ENCODE data around the gene SEL1L3.

The SEL1L3 gene

GRCh38 chr4:25815586-25815985 lies 47.2 kb downstream of the SEL1L3 start:
- no peak overlapping the region for H3K27ac ChIP-seq (ENCODE audit: low read depth, low read length)

GRCh38 chr4:25814301-25815136 lies 48.3 kb downstream of the SEL1L3 start:
- Histone ChIP-seq H3K27me3 (ENCODE audit: control insufficient read depth, insufficient read depth, low read length) (peaks cover 22% of the 10 kb centered on the region), H3K27ac (ENCODE audit: low read depth, low read length) (no peak overlapping the region), H3K4me1 (ENCODE audit: control insufficient read depth, insufficient read depth, low read length) (peaks cover 50% of the 10 kb centered on the region), H3K4me3 (ENCODE audit: low read depth, low read length) (no peak overlapping the region), H3K9me3 (ENCODE audit: control insufficient read depth, insufficient read depth, low read depth, low read length) (no peaks in the 10 kb centered on the region), H3K36me3 (ENCODE audit: control insufficient read depth, insufficient read depth, low read length) (peaks cover 25% of the 10 kb centered on the region), H3K9ac (ENCODE audit: low read length) (no peak overlapping the region)

More at GRCh38 chr4:25815586-25815985, 47.2 kb downstream of the SEL1L3 start:
- Histone ChIP-seq H3K27me3 (ENCODE audit: control insufficient read depth, insufficient read depth, low read length) (peaks cover 12% of the 10 kb centered on the region), H3K4me1 (ENCODE audit: control insufficient read depth, insufficient read depth, low read length) (peaks cover 40% of the 10 kb centered on the region), H3K36me3 (ENCODE audit: control insufficient read depth, insufficient read depth, low read length) (peaks cover 32% of the 10 kb centered on the region), H3K4me3 (ENCODE audit: low read depth, low read length) (no peak overlapping the region), H3K9ac (ENCODE audit: low read length) (no peak overlapping the region), H3K9me3 (ENCODE audit: control insufficient read depth, insufficient read depth, low read depth, low read length) (no peaks in the 10 kb centered on the region)

- peaks cover 15% of the 10 kb centered on the region for H3K36me3 ChIP-seq (ENCODE audit: control insufficient read depth, insufficient read depth, low read length)
- H3K4me1 ChIP-seq (ENCODE audit: control insufficient read depth, insufficient read depth, low read length): peaks cover 50% of the 10 kb centered on the region
- no peak overlapping the region for H3K4me3 ChIP-seq (ENCODE audit: low read depth, low read length)
- no peak overlapping the region for H3K9ac ChIP-seq (ENCODE audit: low read length)
- H3K27me3 ChIP-seq (ENCODE audit: control insufficient read depth, insufficient read depth, low read length): peaks cover 22% of the 10 kb centered on the region
- no peak overlapping the region for H3K27ac ChIP-seq (ENCODE audit: low read depth, low read length)
- H3K9me3 ChIP-seq (ENCODE audit: control insufficient read depth, insufficient read depth, low read depth, low read length): no peaks in the 10 kb centered on the region
Measured at GRCh38 chr4:25813448-25814106, 49.2 kb downstream of the SEL1L3 start.

- Histone ChIP-seq H3K27ac (ENCODE audit: low read depth, low read length) (no peak overlapping the region), H3K4me3 (ENCODE audit: low read depth, low read length) (no peak overlapping the region), H3K4me1 (ENCODE audit: control insufficient read depth, insufficient read depth, low read length) (peaks cover 63% of the 10 kb centered on the region), H3K9me3 (ENCODE audit: control insufficient read depth, insufficient read depth, low read depth, low read length) (no peaks in the 10 kb centered on the region), H3K36me3 (ENCODE audit: control insufficient read depth, insufficient read depth, low read length) (peaks cover 4% of the 10 kb centered on the region; the same call in 1 of the 2 replicates), H3K9ac (ENCODE audit: low read length) (no peak overlapping the region), H3K27me3 (ENCODE audit: control insufficient read depth, insufficient read depth, low read length) (peaks cover 22% of the 10 kb centered on the region)
Measured at GRCh38 chr4:25811841-25812240, 50.9 kb downstream of the SEL1L3 start.

- no peaks in the 10 kb centered on the region for H3K9me3 ChIP-seq (ENCODE audit: control insufficient read depth, insufficient read depth, low read depth, low read length)
- H3K27ac ChIP-seq (ENCODE audit: low read depth, low read length): no peak overlapping the region; the same call in 1 of the 2 replicates
- peak overlapping the region; percentile 14 for H3K4me3 ChIP-seq (ENCODE audit: low read depth, low read length)
- H3K36me3 ChIP-seq (ENCODE audit: control insufficient read depth, insufficient read depth, low read length): no peaks in the 10 kb centered on the region
- peaks cover 22% of the 10 kb centered on the region for H3K27me3 ChIP-seq (ENCODE audit: control insufficient read depth, insufficient read depth, low read length)
- peaks cover 68% of the 10 kb centered on the region for H3K4me1 ChIP-seq (ENCODE audit: control insufficient read depth, insufficient read depth, low read length)
- peak overlapping the region; percentile 18 for H3K9ac ChIP-seq (ENCODE audit: low read length)
Measured at GRCh38 chr4:25811374-25811690, 51.5 kb downstream of the SEL1L3 start.

- Histone ChIP-seq H3K4me3 (ENCODE audit: low read depth, low read length) (peak overlapping the region; percentile 14), H3K27me3 (ENCODE audit: control insufficient read depth, insufficient read depth, low read length) (peaks cover 22% of the 10 kb centered on the region), H3K36me3 (ENCODE audit: control insufficient read depth, insufficient read depth, low read length) (no peaks in the 10 kb centered on the region), H3K9me3 (ENCODE audit: control insufficient read depth, insufficient read depth, low read depth, low read length) (no peaks in the 10 kb centered on the region), H3K9ac (ENCODE audit: low read length) (peak overlapping the region; percentile 18), H3K27ac (ENCODE audit: low read depth, low read length) (no peak overlapping the region; the same call in 1 of the 2 replicates), H3K4me1 (ENCODE audit: control insufficient read depth, insufficient read depth, low read length) (peaks cover 70% of the 10 kb centered on the region)
Measured at GRCh38 chr4:25810461-25811373, 52.1 kb downstream of the SEL1L3 start.

- Histone ChIP-seq H3K9me3 (ENCODE audit: control insufficient read depth, insufficient read depth, low read depth, low read length) (no peaks in the 10 kb centered on the region), H3K4me1 (ENCODE audit: control insufficient read depth, insufficient read depth, low read length) (peaks cover 74% of the 10 kb centered on the region), H3K36me3 (ENCODE audit: control insufficient read depth, insufficient read depth, low read length) (no peaks in the 10 kb centered on the region), H3K9ac (ENCODE audit: low read length) (no peak overlapping the region), H3K27me3 (ENCODE audit: control insufficient read depth, insufficient read depth, low read length) (peaks cover 22% of the 10 kb centered on the region), H3K27ac (ENCODE audit: low read depth, low read length) (no peak overlapping the region), H3K4me3 (ENCODE audit: low read depth, low read length) (no peak overlapping the region)
Measured at GRCh38 chr4:25809996-25810395, 52.8 kb downstream of the SEL1L3 start.

- Histone ChIP-seq H3K9me3 (ENCODE audit: control insufficient read depth, insufficient read depth, low read depth, low read length) (no peaks in the 10 kb centered on the region), H3K27me3 (ENCODE audit: control insufficient read depth, insufficient read depth, low read length) (peaks cover 20% of the 10 kb centered on the region), H3K4me3 (ENCODE audit: low read depth, low read length) (no peak overlapping the region), H3K4me1 (ENCODE audit: control insufficient read depth, insufficient read depth, low read length) (peaks cover 51% of the 10 kb centered on the region), H3K36me3 (ENCODE audit: control insufficient read depth, insufficient read depth, low read length) (no peaks in the 10 kb centered on the region; the same call in 1 of the 2 replicates), H3K9ac (ENCODE audit: low read length) (no peak overlapping the region), H3K27ac (ENCODE audit: low read depth, low read length) (no peak overlapping the region)
Measured at GRCh38 chr4:25807102-25807728, 55.6 kb downstream of the SEL1L3 start.

GRCh38 chr4:25805255-25805860 lies 57.4 kb downstream of the SEL1L3 start:
- no peaks in the 10 kb centered on the region for H3K9me3 ChIP-seq (ENCODE audit: control insufficient read depth, insufficient read depth, low read depth, low read length)
- H3K4me3 ChIP-seq (ENCODE audit: low read depth, low read length): no peak overlapping the region
- H3K9ac ChIP-seq (ENCODE audit: low read length): no peak overlapping the region
- H3K27ac ChIP-seq (ENCODE audit: low read depth, low read length): no peak overlapping the region
- H3K36me3 ChIP-seq (ENCODE audit: control insufficient read depth, insufficient read depth, low read length): no peaks in the 10 kb centered on the region; the same call in 1 of the 2 replicates
- H3K4me1 ChIP-seq (ENCODE audit: control insufficient read depth, insufficient read depth, low read length): peaks cover 33% of the 10 kb centered on the region
- peaks cover 7% of the 10 kb centered on the region for H3K27me3 ChIP-seq (ENCODE audit: control insufficient read depth, insufficient read depth, low read length)

GRCh38 chr4:25803720-25804225 lies 59.0 kb downstream of the SEL1L3 start:
- Histone ChIP-seq H3K9ac (ENCODE audit: low read length) (no peak overlapping the region), H3K27ac (ENCODE audit: low read depth, low read length) (no peak overlapping the region), H3K4me3 (ENCODE audit: low read depth, low read length) (no peak overlapping the region), H3K9me3 (ENCODE audit: control insufficient read depth, insufficient read depth, low read depth, low read length) (no peaks in the 10 kb centered on the region), H3K4me1 (ENCODE audit: control insufficient read depth, insufficient read depth, low read length) (peaks cover 26% of the 10 kb centered on the region), H3K36me3 (ENCODE audit: control insufficient read depth, insufficient read depth, low read length) (peaks cover 7% of the 10 kb centered on the region), H3K27me3 (ENCODE audit: control insufficient read depth, insufficient read depth, low read length) (no peaks in the 10 kb centered on the region)

All from HUES6 (cell line).